GM19193 (cell line): ENCODE measurements around the gene RNF32.

Experiments used
- POLR2A ChIP-seq: IDR thresholded peaks from 4 replicates; pipeline ENCODE4 v1.6.1; 2011; ENCODE audit not compliant: insufficient read depth, insufficient read length; ENCODE audit errors: extremely low read depth

RNF32 gene

DNA sequence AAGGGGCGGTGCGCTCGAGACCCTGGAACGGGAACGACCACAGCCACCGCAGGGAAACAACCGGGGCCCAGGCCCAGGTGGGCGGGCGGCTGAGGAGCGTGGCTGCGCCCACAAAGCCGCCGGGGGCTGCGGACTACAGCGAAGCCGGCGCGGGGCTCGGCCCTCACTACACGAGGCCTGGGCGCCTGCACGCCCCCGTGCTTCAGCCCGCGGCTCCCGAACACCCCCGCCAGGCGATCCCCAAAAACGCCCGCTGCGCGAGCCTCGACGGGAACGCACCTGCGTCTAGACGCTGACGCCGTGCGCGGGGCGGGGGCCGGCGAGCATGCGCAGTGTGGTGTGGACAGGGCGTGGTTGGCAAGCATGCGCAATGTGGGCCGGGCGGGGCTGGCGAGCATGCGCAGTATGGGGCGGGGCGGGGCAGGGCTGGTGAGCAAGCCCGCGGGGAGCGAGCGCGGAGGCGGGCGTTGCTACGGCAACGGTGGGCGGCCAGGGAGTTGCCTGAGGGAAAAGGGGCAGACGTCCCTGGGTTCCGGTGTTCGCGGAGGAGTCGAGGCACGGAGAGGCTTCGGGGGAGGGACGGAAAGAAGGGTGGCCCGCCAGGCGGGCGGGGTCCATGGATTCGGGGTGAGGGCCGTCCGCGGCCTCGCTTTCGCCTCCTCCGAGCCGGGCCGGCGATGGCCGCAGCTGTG lies at the start of gene RNF32:
Gene RNF32, plus strand, starts transcription at position 518 of the 692 bp plus-strand sequence. CDS start 3,104 bp downstream, outside the sequence.
- peak; percentile 82 for TF ChIP-seq POLR2A

DNA sequence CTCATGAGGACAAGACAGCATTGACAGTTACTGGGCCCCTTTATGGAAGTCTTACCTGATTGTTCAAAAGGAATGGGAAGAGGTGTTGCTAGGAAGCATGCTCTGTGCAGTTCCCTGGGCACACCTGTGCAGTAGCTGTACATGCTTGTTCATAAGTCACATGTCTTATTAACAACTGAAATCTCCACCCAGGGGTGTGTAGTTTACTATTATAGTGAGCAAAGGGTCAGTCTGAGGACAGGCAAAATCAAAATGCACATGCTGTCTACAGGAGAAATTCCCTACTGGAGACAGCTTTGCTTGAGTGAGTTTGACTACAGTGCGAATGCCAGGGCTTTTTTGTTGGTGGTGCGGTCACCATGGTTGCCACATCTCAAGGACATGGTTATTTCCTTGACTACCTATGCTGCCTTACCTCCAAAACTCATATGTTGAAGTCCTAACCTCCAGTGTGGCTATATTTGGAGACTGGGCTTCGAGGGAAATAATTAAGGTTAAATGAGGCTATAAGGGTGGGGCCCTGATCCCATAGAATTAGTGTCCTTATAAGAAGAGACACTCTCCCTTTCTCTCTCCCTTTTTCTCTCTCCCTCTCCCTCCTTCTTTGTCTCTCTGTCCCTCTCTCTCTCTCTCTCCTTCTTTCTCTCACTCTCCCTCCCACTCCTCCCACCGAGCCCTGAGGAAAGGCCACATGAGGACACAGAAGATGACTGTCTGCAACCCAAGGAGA lies 48.3 kb upstream of the RNF32 start:
- TF ChIP-seq POLR2A = no peak

DNA sequence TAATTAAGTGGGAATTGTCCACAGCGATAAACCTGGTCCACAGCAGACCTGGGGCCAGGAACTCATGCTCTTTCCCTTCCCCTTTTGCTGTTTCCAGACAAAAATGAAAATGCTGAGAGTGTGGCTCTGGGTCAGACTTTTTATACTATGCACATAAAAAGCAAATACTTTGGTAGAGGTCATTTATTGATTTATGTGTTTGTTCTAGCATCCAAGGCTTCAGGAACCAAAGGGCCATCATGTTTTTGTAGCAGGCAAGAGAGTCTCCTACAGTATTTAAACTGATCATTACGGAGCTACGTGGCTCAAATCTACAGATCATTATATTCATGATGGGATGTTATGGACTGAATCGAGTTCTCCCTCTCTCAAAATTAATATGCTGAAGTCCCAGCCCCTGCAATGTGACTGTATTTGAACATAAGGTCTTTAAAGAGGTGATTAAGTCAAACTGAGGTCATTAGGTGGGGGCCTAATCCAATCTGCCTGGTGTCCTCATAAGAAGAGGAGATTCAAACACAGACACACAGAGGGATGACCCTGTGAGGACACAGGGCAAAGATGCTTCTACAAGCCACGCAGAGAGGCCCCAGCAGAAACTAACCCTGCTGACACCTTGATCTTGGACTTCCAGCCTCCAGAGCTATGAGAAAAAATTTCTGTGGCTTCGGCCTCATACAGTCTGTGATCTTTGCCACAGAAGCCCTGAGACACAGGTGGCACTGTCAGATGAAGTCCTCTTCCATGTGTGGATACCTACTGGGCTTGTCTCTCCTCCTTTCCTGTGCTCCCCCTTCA lies 46.1 kb upstream of the RNF32 start:
- no peak for TF ChIP-seq POLR2A

DNA sequence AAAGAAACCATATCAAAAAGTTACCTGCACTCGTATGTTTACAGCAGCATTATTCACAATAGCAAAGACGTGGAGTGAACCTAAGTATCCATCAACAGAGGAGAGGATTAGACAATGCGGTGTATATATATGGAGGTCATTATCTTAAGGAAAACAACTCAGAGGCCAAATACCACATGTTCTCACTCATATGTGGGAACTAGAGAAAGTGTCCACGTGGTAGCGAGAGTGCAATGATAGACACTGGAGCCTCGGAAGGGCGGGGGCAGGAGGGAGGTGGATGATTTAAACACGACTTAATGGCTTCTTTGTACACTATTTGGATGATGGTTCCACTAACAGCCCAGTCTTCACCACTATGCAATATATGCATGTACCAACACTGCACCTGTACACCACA lies 40.1 kb upstream of the RNF32 start:
- no peak for TF ChIP-seq POLR2A

DNA sequence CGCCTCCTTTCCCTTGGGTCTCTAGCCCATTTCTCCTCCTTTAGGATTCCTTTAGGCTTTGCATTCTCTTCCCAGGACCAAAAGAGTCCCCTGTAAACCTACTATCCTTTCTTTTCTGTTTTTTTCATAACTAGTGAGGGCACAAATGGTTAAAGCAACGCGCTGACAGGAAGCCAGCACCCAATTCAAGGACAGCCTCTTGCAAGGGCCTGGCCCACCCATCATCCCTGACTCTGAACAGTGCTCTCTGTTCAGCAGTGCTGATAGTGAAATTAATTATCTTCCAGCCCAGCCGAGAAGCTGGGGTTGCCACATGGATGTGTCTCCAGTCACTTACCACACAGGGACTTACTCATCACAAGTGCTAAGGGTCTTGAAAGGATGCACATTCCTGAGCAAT lies 38.3 kb upstream of the RNF32 start:
- TF ChIP-seq POLR2A = no peak

DNA sequence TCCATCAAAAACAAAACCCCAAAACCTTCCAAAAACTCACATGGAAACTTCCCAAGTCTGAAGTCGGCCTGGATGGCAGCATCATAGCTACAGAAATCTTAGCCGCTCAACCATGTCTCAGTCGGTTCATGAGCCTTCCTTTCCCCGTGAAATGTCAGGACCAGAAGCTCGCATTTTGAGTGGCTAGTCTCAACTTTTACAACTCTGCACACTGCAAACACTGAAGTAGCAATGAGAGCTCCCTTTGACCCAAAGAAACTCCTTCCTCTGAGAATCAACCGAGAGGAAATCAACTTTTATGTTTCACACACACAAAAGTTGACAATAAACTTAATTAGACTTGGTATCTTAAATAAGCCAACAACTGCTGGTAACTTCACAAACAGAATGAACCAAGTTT lies 37.6 kb upstream of the RNF32 start:
- TF ChIP-seq POLR2A = no peak

DNA sequence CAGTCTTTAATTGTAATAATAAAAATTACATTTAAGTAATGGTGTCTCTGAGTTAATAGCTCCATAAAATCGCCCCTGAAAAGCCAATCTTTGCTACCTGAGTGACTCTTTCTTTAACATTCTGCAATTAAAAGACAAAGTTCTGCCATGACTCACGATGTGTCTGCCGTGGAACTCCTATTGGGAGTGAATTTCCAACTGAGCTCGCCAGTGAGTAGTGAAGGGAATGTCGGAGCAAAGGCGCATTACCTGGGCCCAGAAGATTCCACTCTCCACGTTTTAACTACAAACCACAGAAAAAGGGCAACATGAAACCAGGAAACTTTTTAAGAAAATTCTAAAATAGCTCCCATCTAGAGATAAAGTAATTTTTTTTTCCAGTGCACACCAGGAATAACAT lies 36.9 kb upstream of the RNF32 start:
- no peak for TF ChIP-seq POLR2A

DNA sequence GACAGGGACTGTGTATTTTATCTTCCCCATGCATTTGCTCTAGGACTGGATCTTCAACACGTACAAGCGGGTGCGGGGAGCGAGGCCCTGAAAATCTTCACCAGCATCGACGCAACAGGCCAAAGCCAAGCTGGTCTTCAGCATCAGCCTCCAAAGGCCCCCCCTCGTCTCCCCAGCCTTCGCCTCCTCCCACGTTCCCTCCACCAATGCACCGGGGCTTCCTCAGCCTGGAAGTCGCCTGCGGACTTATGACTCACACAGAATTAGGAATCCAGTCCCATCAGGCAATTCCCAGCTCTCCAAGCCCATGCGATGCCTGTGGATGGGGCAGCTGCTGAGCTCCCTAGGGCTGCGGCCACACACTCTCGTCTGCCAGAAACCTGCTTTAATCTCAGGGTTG lies 36.3 kb upstream of the RNF32 start:
- no peak for TF ChIP-seq POLR2A

DNA sequence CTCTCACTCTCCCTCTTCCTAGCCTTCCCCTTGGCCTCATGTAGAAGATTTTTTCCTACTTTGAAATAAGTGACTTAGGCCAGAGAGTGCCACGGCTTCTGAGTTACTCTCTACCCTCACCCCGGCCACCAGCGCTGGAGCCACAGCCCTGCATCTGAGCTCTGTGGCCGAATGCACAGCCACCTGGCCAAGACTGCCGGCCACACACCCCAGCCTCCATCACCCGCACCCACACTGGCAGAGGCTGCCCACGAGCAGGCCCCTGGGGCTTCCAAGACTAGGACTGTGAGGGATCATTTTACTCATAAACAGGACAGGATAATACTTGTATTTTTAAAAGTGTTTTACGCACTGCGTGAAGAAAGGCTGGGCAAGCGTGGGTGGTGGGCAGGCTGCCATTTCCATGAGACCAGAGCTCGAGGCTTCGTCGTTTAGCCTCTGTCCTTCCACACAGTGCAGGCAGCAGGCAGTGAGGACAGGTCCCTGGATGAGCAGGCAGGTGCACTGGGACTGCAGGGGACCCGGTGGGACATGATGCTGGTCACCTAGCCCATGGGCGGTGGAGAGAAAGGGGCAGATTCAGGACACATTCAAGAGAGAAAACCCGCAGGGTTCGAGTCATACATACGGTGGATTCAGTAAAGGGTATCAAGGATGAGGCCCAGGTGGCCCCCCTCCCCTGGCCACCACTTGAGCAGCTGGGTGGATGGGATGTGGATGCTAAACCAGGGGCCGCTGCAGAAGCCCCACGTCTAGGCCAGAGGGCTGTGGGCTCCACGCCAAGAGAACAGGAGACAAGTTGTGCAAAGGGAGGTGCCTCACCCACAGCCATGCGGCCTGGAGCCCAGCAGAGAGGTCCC lies 35.5 kb upstream of the RNF32 start:
- no peak for TF ChIP-seq POLR2A

DNA sequence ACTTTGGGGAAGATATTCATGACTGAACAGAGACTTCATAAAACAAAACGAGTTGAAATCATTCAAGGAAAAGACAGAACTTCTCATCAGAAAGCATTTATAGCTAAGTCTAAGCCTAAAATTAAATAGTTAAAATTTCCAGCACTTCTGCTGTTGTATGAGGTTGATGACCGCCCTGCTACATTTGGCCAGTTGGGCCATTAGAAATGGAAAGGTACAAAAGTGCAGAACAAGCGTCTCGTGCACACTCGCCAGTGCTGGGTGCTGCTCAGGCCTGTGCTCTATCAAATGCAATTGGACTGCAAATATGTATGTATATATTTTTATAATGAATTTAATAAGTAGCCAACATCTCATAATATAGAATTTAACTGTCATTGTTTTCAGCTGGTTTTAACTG lies 34.4 kb upstream of the RNF32 start:
- no peak for TF ChIP-seq POLR2A

DNA sequence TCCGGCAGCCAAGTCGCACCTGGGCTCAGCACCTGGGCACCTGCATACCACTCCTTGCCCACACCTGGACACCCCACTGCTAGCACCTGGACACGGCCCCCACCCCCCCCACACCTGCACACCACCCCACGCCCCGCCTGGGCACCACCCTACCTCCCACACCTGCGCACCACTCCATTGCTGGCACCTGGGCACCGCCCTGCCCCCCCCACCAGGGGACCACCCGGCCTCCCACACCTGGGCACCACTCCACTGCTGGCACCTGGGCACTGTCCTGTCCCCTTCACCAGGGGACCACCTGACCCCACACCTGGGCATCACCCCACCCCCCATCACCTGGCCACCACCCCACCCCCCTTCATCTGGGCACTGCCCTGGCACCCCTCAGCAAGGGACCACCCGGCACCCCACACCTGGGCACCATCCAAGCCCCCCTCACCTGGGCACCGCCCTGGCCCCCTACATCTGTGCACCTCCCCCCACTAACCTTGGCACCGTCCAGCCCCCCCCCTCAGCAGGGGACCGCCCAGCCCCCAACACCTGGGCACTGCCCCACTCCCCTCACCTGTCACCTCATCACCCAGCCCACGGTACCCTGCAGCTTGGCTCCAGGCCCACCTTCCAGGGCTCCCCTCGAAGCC lies 33.8 kb upstream of the RNF32 start:
- no peak for TF ChIP-seq POLR2A

DNA sequence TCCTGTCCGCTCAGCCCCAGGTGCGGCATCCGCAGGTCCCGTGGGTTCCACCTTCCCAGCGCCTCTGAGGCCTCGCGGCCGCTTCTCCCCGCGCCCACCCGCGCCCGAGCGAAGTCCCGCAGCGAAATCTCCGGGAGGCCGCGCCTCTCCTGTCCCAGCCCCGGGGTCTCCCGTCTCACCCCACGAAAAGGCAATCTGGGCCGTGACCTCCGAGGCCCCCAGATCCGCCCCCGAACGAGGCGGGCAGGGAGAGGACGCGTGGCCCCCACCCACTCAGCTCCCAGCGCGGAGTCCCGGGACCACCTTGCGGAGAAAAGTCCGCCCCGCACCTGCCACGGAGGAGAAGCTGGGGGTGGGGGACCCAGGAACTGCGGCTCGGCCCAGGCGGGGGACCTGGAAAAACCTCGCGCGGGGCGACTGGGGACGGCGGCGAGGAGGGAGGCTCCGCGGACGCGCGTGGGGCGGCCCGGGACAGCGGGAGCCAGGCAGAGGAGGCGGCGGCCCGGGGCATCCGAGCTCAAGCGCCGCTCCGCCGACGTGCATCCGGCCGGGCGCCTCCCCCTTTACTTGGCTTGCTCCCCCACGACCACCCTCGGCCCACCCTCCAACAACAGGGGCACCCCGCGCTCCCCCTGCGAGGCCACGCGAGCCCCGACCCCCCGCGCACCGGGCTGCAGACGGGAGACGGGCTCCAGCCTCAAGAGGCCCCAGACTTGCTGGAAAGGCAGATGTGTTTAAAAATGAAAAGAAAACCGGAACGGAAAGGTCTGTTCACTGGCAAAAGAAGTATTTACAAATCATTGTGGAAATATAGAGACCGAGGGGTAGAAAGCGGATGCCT lies 33.0 kb upstream of the RNF32 start:
- no peak for TF ChIP-seq POLR2A

DNA sequence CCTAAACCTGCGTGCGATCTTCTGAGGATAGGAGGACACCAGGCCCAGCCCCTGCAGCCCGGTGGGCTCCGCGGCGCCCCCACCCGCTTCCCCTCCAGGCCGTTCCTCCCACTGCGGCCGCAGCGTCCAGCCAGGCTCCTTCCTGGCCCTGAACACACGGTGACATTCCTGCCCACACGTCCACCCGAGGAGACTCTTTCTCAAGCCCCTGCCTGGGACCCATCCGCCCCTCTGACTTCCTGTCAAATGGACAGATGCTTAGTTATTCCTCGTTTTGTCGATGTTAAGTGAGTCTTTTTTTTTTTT lies 32.4 kb upstream of the RNF32 start:
- TF ChIP-seq POLR2A = no peak
